C4-2B (cell line): ENCODE results near the gene TET1.

Experiments
- H3K27ac ChIP-seq: fragments of 450-650 bp; 2 replicates; pipeline ENCODE4 v1.5.1; 2017
- CTCF ChIP-seq: fragments of 450-650 bp; conservative IDR thresholded peaks from 2 replicates; pipeline ENCODE4 v1.5.1; 2017; ENCODE audit warnings: mild to moderate bottlenecking
- ZFX ChIP-seq: fragments of 450-650 bp; IDR thresholded peaks from 2 replicates; pipeline ENCODE4 v1.6.1; 2017

Gene TET1

GRCh38 chr10:68742397-68742796 lies 182.3 kb downstream of the TET1 start:
- TF ChIP-seq ZFX (no peak), CTCF (no peak)
- no peak overlapping the region for H3K27ac ChIP-seq
